H1 (cell line): ENCODE data around the gene SEL1L.

Experiments
- BCL11A ChIP-seq, 2 experiments: IDR thresholded peaks; one replicate each; pipeline ENCODE4 v1.6.1; 2011; ENCODE audit warnings: low read depth in 2 of 2, low read length in 2 of 2, mild to moderate bottlenecking in 2 of 2
- EZH2 ChIP-seq: fragments of 200-600 bp; sonication (generic); IDR thresholded peaks from 2 replicates; pipeline ENCODE4 v1.7.1; 2012; ENCODE audit warnings: low read depth, mild to moderate bottlenecking, moderate library complexity, low read length, inconsistent platforms; ENCODE audit not compliant: severe bottlenecking
- JUN ChIP-seq: IDR thresholded peaks from 2 replicates; pipeline ENCODE4 v1.6.1; 2011; ENCODE audit warnings: low read depth, mild to moderate bottlenecking, improper control_type of control experiment, low read length
- NRF1 ChIP-seq: IDR thresholded peaks from 2 replicates; pipeline ENCODE4 v1.6.1; 2011; ENCODE audit warnings: mild to moderate bottlenecking, low read depth, low read length, improper control_type of control experiment
- POLR2AphosphoS5 ChIP-seq: IDR thresholded peaks from 2 replicates; pipeline ENCODE4 v1.6.1; 2011; ENCODE audit warnings: low read depth, low read length
- RFX5 ChIP-seq: IDR thresholded peaks from 2 replicates; pipeline ENCODE4 v1.6.1; 2011; ENCODE audit warnings: low read depth, low read length, improper control_type of control experiment, borderline replicate concordance
- SP1 ChIP-seq: IDR thresholded peaks from 2 replicates; pipeline ENCODE4 v1.6.1; 2011; ENCODE audit warnings: low read depth, low read length
- SP4 ChIP-seq: IDR thresholded peaks from 2 replicates; pipeline ENCODE4 v1.6.1; 2012; ENCODE audit warnings: low read length, inconsistent platforms
- ZNF274 ChIP-seq: IDR thresholded peaks from 2 replicates; pipeline ENCODE4 v1.7.0; 2012; ENCODE audit warnings: low read length, borderline replicate concordance; ENCODE audit errors: extremely low read depth
- TF ChIP-seq, protein P1 (sequence below): IDR thresholded peaks from 2 replicates; pipeline ENCODE4 v1.6.1; 2012; ENCODE audit warnings: inconsistent platforms
- TF ChIP-seq, protein P2 (sequence below), 3 experiments: IDR thresholded peaks; 1 replicate in 2 of 3; 2 replicates in 1 of 3; pipeline versions ENCODE4 v1.5.1 to v1.6.1; 2011; ENCODE audit warnings: low read length in 3 of 3, mild to moderate bottlenecking in 3 of 3, inconsistent platforms in 2 of 3, low read depth in 1 of 3, moderate library complexity in 1 of 3; ENCODE audit not compliant: insufficient read depth in 1 of 3; ENCODE audit errors: control extremely low read depth in 1 of 3
- TF ChIP-seq, protein P3 (sequence below): IDR thresholded peaks from 2 replicates; pipeline ENCODE4 v1.6.1; 2012; ENCODE audit warnings: low read length, inconsistent platforms

DNA sequence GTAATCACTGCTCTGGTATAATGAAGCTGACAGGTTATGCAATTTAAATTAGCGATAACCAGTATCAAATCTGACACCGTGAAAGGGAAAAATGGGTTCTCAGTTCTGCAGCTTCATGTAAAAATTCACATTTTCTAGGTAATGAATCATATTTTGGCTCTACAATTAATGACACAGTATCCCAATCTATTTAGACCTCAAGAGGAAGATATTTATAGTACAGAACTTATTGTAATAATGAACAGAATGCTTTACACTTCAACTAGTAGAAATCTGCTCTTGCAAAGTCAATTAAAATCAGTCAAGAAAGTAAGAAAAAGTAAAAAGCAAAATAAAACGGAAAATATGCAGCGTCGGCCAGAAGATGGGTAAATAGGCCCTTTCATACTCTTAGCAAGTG, 24.3 kb downstream of the SEL1L start:
- TF ChIP-seq BCL11A (IDR thresholded peaks at IDR 0.05; ENCODE audit: low read depth in 2 of 2, low read length in 2 of 2) (no peak), ZNF274 (no peak), RFX5 (no peak), NRF1 (no peak), POLR2AphosphoS5 (no peak), SP4 (no peak), JUN (no peak), EZH2 (no peak), SP1 (no peak)
- TF ChIP-seq, protein P1, sequence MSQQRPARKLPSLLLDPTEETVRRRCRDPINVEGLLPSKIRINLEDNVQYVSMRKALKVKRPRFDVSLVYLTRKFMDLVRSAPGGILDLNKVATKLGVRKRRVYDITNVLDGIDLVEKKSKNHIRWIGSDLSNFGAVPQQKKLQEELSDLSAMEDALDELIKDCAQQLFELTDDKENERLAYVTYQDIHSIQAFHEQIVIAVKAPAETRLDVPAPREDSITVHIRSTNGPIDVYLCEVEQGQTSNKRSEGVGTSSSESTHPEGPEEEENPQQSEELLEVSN, result no peak
- TF ChIP-seq, protein P2, sequence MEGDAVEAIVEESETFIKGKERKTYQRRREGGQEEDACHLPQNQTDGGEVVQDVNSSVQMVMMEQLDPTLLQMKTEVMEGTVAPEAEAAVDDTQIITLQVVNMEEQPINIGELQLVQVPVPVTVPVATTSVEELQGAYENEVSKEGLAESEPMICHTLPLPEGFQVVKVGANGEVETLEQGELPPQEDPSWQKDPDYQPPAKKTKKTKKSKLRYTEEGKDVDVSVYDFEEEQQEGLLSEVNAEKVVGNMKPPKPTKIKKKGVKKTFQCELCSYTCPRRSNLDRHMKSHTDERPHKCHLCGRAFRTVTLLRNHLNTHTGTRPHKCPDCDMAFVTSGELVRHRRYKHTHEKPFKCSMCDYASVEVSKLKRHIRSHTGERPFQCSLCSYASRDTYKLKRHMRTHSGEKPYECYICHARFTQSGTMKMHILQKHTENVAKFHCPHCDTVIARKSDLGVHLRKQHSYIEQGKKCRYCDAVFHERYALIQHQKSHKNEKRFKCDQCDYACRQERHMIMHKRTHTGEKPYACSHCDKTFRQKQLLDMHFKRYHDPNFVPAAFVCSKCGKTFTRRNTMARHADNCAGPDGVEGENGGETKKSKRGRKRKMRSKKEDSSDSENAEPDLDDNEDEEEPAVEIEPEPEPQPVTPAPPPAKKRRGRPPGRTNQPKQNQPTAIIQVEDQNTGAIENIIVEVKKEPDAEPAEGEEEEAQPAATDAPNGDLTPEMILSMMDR (IDR thresholded peaks at IDR 0.05; ENCODE audit: control extremely low read depth in 1 of 3, insufficient read depth in 1 of 3, low read depth in 1 of 3, low read length in 3 of 3), result no peak
- TF ChIP-seq, protein P3, sequence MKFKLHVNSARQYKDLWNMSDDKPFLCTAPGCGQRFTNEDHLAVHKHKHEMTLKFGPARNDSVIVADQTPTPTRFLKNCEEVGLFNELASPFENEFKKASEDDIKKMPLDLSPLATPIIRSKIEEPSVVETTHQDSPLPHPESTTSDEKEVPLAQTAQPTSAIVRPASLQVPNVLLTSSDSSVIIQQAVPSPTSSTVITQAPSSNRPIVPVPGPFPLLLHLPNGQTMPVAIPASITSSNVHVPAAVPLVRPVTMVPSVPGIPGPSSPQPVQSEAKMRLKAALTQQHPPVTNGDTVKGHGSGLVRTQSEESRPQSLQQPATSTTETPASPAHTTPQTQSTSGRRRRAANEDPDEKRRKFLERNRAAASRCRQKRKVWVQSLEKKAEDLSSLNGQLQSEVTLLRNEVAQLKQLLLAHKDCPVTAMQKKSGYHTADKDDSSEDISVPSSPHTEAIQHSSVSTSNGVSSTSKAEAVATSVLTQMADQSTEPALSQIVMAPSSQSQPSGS, result no peak
